ENCODE data around the gene OXSR1.

GRCh38 chr3:38245930-38246329 lies 80.6 kb downstream of the OXSR1 start:
- TF ChIP-seq SIN3A (IDR thresholded peaks at IDR 0.05; ENCODE audit: borderline replicate concordance, insufficient read depth, low read depth, low read length) (no peak), CTCF (IDR thresholded peaks at IDR 0.05) (no peak)

Measured in Panc1 (cell line).